K562 (cell line): ENCODE data around the gene HSD17B10. TPM values are rescaled to one million over a fixed set of nuclear protein-coding genes. Genes with fewer than 3 reads are reported as not detected.

Experiments used
- ADNP ChIP-seq: fragments of 200-800 bp; sonication (Bioruptor generic); IDR thresholded peaks from 2 replicates; pipeline ENCODE4 v1.6.1; 2016; ENCODE audit warnings: missing genetic modification characterization, missing compliant biosample characterization
- ARNT ChIP-seq, 2 experiments: fragments of 450-650 bp; IDR thresholded peaks; 2 replicates each; pipeline ENCODE4 v1.6.1; 2016; ENCODE audit warnings: mild to moderate bottlenecking in 1 of 2
- DNMT1 ChIP-seq: fragments of 450-650 bp; IDR thresholded peaks from 2 replicates; pipeline ENCODE4 v1.6.1; 2016; ENCODE audit warnings: antibody characterized with exemption, mild to moderate bottlenecking
- EHMT2 ChIP-seq: fragments of 450-650 bp; IDR thresholded peaks from 2 replicates; pipeline ENCODE4 v1.6.1; 2018; ENCODE audit warnings: antibody characterized with exemption
- ESRRA ChIP-seq: fragments of 450-650 bp; IDR thresholded peaks from 2 replicates; pipeline ENCODE4 v1.6.1; 2014; ENCODE audit warnings: low read depth, mild to moderate bottlenecking, moderate library complexity, borderline replicate concordance
- GATAD2A ChIP-seq: fragments of 450-650 bp; IDR thresholded peaks from 2 replicates; pipeline ENCODE4 v1.6.1; 2017
- HNRNPLL ChIP-seq: fragments of 200-400 bp; formaldehyde crosslinking; IDR thresholded peaks from 2 replicates; pipeline ENCODE4 v1.6.1; 2017; ENCODE audit warnings: low read length, low read depth, mild to moderate bottlenecking; ENCODE audit not compliant: poor library complexity, severe bottlenecking
- HNRNPUL1 ChIP-seq: fragments of 200-400 bp; formaldehyde crosslinking; IDR thresholded peaks from 2 replicates; pipeline ENCODE4 v1.6.1; 2017; ENCODE audit warnings: low read length
- KAT7 ChIP-seq: sonication (generic); formaldehyde crosslinking; IDR thresholded peaks from 2 replicates; pipeline ENCODE4 v1.8.0; 2022; ENCODE audit warnings: missing genetic modification reagents, mild to moderate bottlenecking, borderline replicate concordance
- NCOA1 ChIP-seq: fragments of 450-650 bp; IDR thresholded peaks from 2 replicates; pipeline ENCODE4 v1.6.1; 2016; ENCODE audit warnings: low read depth
- POLR2B ChIP-seq: fragments of 450-650 bp; IDR thresholded peaks from 2 replicates; pipeline ENCODE4 v1.6.1; 2018; ENCODE audit warnings: low read depth; ENCODE audit not compliant: partially characterized antibody
- POLR3A ChIP-seq: IDR thresholded peaks from 2 replicates; pipeline ENCODE4 v1.6.1; 2011; ENCODE audit warnings: borderline replicate concordance, mild to moderate bottlenecking, moderate library complexity; ENCODE audit not compliant: insufficient read length, insufficient read depth; ENCODE audit errors: extremely low read depth
- RBM39 ChIP-seq: fragments of 200-400 bp; formaldehyde crosslinking; optimal IDR thresholded peaks from 2 replicates; pipeline ENCODE3; 2018; ENCODE audit warnings: low read depth, low read length
- TEAD1 ChIP-seq, 2 experiments: fragments of 450-650 bp in 1 of 2; sonication (generic) in 1 of 2; formaldehyde crosslinking; IDR thresholded peaks; 2 replicates each; pipeline versions ENCODE4 v1.4.0 to v1.8.0; 2020 to 2022; ENCODE audit warnings: mild to moderate bottlenecking in 2 of 2, missing genetic modification reagents in 1 of 2
- TRIM28 ChIP-seq: fragments of 450-650 bp; IDR thresholded peaks from 2 replicates; pipeline ENCODE4 v1.6.1; 2017
- ZC3H11A ChIP-seq: IDR thresholded peaks from 2 replicates; pipeline ENCODE4 v1.6.1; 2012; ENCODE audit warnings: low read depth, low read length, improper control_type of control experiment
- ZNF133 ChIP-seq: fragments of 250-450 bp; sonication (Bioruptor Pico); IDR thresholded peaks from 2 replicates; pipeline ENCODE4 v1.4.0; 2020; ENCODE audit warnings: mild to moderate bottlenecking
- ZNF274 ChIP-seq: IDR thresholded peaks from 2 replicates; pipeline ENCODE4 v1.6.1; 2011; ENCODE audit warnings: low read depth, mild to moderate bottlenecking, low read length, moderate library complexity, borderline replicate concordance
- polyA plus RNA-seq, 8 experiments: library from polyadenylated mRNA; depleted of rRNA in 4 of 8; stranded (reverse) in 5 of 8; unstranded in 3 of 8; fragments of >200 nt; fragmentation: Nextera tagmentation in 2 of 8; fragmentation: Illumina TruSeq in 1 of 8; extraction: Ambion mirVana in 2 of 8; extraction: Trizol in 1 of 8; gene quantifications; 2 replicates each; pipeline versions ENCODE4 v1.2.1 to v1.2.3, GENCODE V29; 2011 to 2014; ENCODE audit warnings: inconsistent platforms in 1 of 8, missing spikeins in 1 of 8
- total RNA-seq, 7 experiments: library from RNA; depleted of rRNA in 6 of 7; stranded (reverse); fragments of >200 nt in 6 of 7; fragmentation: Illumina TruSeq in 2 of 7; extraction: Trizol in 2 of 7; gene quantifications; 2 replicates each; pipeline versions ENCODE4 v1.2.1 to v1.2.3, GENCODE V29; 2011 to 2021; ENCODE audit warnings: low replicate concordance in 1 of 7
- TF ChIP-seq, protein P1 (sequence below): fragments of 150-350 bp; conservative IDR thresholded peaks from 2 replicates; pipeline ENCODE4 v1.6.1; 2014; ENCODE audit warnings: low read length
- TF ChIP-seq, protein P2 (sequence below): fragments of 150-350 bp; IDR thresholded peaks from 2 replicates; pipeline ENCODE4 v1.6.1; 2014; ENCODE audit warnings: low read depth, mild to moderate bottlenecking, low read length, borderline replicate concordance
- TF ChIP-seq, protein P3 (sequence below): fragments of 450-650 bp; IDR thresholded peaks from 2 replicates; pipeline ENCODE4 v1.6.1; 2018; ENCODE audit warnings: mild to moderate bottlenecking, low read depth; ENCODE audit not compliant: partially characterized antibody

HSD17B10 gene
- total and polyA plus RNA-seq, 9 of the 15 experiments (the other 6 are each of a cell fraction or from before 2014, with no cell fraction given), result 45.3 to 221 (median 186) TPM

DNA sequence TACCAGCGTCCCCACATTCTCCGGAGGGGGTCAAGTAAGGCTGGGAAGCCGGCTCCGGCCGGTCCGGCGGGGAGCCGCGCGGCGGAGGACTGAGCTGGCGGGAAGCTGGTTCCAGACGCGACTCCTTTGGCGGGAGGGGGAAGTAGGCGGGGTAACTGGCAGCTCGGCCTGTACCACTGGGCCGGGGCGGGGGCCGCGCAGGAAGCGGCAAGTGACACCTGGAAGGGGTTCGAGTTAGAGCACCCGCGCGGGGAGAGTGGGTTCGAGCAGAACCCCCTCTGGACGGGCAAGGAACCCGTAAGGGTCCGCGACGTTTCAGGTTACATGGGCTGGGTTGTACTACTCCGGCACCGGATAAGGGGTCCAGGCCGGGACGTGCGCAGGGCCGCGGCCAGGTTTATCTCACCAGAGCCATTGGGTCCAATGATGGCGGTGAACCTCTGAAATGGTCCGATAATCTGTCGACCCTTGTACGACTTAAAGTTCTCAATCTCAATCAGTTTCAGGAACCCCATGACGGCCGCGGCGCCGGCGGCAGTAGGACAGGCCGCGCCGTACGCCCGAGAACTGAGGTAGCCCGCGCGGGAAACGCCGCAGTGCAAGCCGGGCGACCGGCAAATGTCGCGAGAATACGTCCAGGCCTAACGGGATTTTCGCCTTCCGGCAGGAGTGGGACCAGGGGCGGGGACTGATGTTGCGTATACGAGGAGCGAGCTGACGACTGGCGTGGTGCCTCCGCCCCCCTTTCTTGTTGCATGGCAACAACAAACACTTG, 11.9 kb downstream of the HSD17B10 start, which contains the start of gene SMC1A (continued):
- TF ChIP-seq, protein P1, sequence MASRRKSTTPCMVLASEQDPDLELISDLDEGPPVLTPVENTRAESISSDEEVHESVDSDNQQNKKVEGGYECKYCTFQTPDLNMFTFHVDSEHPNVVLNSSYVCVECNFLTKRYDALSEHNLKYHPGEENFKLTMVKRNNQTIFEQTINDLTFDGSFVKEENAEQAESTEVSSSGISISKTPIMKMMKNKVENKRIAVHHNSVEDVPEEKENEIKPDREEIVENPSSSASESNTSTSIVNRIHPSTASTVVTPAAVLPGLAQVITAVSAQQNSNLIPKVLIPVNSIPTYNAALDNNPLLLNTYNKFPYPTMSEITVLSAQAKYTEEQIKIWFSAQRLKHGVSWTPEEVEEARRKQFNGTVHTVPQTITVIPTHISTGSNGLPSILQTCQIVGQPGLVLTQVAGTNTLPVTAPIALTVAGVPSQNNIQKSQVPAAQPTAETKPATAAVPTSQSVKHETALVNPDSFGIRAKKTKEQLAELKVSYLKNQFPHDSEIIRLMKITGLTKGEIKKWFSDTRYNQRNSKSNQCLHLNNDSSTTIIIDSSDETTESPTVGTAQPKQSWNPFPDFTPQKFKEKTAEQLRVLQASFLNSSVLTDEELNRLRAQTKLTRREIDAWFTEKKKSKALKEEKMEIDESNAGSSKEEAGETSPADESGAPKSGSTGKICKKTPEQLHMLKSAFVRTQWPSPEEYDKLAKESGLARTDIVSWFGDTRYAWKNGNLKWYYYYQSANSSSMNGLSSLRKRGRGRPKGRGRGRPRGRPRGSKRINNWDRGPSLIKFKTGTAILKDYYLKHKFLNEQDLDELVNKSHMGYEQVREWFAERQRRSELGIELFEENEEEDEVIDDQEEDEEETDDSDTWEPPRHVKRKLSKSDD, result no peak
- TF ChIP-seq ESRRA, result 0 out of 2 replicates have a peak, but pooled peaks have one; percentile 14
- no peak for TF ChIP-seq ZC3H11A
- TF ChIP-seq EHMT2, result no peak
- no peak for TF ChIP-seq DNMT1
- TF ChIP-seq, protein P2, sequence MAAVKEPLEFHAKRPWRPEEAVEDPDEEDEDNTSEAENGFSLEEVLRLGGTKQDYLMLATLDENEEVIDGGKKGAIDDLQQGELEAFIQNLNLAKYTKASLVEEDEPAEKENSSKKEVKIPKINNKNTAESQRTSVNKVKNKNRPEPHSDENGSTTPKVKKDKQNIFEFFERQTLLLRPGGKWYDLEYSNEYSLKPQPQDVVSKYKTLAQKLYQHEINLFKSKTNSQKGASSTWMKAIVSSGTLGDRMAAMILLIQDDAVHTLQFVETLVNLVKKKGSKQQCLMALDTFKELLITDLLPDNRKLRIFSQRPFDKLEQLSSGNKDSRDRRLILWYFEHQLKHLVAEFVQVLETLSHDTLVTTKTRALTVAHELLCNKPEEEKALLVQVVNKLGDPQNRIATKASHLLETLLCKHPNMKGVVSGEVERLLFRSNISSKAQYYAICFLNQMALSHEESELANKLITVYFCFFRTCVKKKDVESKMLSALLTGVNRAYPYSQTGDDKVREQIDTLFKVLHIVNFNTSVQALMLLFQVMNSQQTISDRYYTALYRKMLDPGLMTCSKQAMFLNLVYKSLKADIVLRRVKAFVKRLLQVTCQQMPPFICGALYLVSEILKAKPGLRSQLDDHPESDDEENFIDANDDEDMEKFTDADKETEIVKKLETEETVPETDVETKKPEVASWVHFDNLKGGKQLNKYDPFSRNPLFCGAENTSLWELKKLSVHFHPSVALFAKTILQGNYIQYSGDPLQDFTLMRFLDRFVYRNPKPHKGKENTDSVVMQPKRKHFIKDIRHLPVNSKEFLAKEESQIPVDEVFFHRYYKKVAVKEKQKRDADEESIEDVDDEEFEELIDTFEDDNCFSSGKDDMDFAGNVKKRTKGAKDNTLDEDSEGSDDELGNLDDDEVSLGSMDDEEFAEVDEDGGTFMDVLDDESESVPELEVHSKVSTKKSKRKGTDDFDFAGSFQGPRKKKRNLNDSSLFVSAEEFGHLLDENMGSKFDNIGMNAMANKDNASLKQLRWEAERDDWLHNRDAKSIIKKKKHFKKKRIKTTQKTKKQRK, result no peak
- TF ChIP-seq, protein P3, sequence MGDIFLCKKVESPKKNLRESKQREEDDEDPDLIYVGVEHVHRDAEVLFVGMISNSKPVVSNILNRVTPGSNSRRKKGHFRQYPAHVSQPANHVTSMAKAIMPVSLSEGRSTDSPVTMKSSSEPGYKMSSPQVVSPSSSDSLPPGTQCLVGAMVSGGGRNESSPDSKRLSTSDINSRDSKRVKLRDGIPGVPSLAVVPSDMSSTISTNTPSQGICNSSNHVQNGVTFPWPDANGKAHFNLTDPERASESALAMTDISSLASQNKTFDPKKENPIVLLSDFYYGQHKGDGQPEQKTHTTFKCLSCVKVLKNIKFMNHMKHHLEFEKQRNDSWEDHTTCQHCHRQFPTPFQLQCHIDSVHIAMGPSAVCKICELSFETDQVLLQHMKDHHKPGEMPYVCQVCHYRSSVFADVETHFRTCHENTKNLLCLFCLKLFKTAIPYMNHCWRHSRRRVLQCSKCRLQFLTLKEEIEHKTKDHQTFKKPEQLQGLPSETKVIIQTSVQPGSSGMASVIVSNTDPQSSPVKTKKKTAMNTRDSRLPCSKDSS, result no peak
- no peak for TF ChIP-seq TRIM28
- peak; percentile 71 for TF ChIP-seq HNRNPLL
- TF ChIP-seq POLR2B, result peak; percentile 56
- no peak for TF ChIP-seq ZNF274
- TF ChIP-seq NCOA1, result no peak
- no peak for TF ChIP-seq ADNP (tag)
- peak; percentile 79; the same call in 1 of the 2 replicates for TF ChIP-seq KAT7 (CRISPR knock-in tag)
- peak in 1 of 2 experiments; percentile 11; a peak in 1 of 4 replicates for TF ChIP-seq ARNT (IDR thresholded peaks at IDR 0.05)
- no peak for TF ChIP-seq HNRNPUL1
- no peak for TF ChIP-seq POLR3A
- TF ChIP-seq ZNF133 (CRISPR knock-in tag), result no peak
- TF ChIP-seq RBM39, result peak; percentile 55
- peak in 1 of 2 experiments; percentile 31; a peak in 2 of 4 replicates for TF ChIP-seq TEAD1 (CRISPR knock-in tag; IDR thresholded peaks at IDR 0.05)
- no peak for TF ChIP-seq GATAD2A
